ENCODE results near the gene MPHOSPH6.

DNA sequence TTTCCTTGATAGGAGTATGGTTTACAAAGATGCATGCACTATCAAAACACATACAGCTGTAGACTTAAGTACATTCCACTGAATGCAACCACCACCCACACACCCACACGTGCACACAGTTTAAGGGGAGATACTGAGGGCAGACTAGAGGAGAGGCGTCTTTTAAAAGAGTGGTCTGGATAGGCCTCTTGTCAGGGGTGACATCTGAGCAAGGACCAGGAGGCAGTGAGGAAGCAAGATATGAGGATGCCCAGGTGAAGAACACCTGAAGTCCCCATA, 12.6 kb downstream of the MPHOSPH6 start:
- no peak for TF ChIP-seq POLR2A (IDR thresholded peaks at IDR 0.05)
- TF ChIP-seq, protein P1, sequence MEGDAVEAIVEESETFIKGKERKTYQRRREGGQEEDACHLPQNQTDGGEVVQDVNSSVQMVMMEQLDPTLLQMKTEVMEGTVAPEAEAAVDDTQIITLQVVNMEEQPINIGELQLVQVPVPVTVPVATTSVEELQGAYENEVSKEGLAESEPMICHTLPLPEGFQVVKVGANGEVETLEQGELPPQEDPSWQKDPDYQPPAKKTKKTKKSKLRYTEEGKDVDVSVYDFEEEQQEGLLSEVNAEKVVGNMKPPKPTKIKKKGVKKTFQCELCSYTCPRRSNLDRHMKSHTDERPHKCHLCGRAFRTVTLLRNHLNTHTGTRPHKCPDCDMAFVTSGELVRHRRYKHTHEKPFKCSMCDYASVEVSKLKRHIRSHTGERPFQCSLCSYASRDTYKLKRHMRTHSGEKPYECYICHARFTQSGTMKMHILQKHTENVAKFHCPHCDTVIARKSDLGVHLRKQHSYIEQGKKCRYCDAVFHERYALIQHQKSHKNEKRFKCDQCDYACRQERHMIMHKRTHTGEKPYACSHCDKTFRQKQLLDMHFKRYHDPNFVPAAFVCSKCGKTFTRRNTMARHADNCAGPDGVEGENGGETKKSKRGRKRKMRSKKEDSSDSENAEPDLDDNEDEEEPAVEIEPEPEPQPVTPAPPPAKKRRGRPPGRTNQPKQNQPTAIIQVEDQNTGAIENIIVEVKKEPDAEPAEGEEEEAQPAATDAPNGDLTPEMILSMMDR (IDR thresholded peaks at IDR 0.05): no peak
